Measurements from ENCODE around the gene SRC.

The SRC gene

DNA sequence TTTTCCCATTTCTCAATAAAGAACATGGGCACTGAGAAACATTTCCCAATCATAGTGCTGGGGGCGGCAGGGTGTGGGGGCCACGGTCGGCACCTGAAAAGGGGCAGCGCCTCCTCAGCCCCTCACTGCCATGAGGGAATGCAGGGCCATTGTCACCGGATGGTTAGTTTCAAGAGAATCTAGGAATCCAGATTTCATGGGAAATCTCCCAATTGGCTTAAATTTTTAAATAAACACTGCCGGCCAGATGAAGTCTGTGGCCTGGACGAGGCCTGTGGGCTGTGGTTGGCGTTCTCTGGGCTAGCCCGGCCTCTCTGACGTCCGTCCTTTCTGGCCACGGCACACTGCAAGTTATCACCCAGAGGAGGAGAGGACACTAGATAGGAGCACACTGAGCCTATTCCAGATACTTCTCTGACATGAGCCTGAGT, 30.9 kb upstream of the SRC start:
- no peak for DNase-seq (ENCODE audit: low spot score)

DNA sequence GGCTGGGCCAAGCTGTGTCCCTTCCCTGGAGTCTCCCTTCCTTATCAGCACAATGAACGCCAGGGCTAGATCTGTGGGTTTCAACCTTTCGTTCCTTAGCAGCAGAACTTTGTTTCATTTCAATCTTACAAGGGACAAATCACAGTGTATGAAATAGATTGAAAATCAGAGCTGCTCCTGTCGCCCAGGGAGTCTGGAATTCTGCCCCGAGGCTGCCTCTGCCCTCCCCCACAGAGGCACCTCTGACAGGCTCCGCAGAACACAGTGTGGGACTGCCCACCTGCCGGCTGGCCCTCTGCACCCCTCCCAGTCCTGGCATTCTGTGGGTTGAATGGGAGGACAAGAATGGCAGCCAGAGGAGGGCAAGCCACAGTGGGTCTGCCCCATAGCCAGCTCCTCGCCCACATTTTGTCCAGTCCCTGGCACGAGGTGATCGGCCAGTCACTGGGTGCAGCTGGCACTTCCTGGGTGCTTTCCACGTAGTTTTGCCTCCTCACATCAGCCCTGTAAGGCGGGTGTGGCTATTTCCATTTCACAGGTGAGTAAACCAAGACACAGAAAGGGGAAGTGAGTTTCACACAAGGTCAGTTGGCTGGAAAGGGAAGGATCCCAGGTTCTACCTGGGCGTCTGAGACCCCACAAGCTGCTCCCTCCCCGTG, 30.4 kb upstream of the SRC start:
- DNase-seq (ENCODE audit: low spot score): no peak

DNA sequence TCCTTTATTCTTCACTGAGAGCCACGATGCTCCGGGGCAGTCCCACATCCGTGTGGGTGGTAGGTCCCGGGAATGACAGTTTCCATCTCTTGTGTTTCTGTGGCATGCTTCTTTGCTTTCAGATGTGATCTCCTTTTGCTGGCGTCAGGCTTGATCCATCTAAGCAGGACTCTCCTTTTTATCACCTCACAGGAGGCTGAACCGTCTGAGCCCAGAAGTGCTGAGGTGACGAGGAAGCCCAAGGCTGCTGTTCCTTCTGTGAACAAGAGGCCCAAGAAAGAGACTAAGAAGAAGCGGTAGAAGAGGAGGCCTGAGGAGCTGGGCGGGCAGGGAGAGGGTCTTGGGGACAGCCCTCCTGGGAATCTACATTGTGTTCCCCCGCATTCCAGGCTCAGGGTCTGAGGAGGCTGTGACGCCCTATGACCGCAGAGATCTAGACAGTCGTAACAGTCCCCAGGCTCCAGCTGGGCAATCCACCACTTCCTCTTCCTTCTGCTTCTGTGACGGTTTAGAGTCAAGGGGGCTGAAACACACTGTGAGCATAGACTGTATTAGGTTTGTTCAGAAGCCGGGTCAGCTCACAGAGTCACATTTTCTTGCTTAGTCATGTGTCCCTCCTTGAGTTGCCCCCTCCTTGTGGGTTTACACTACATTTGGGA, 29.7 kb upstream of the SRC start:
- no peak for DNase-seq (ENCODE audit: low spot score)

DNA sequence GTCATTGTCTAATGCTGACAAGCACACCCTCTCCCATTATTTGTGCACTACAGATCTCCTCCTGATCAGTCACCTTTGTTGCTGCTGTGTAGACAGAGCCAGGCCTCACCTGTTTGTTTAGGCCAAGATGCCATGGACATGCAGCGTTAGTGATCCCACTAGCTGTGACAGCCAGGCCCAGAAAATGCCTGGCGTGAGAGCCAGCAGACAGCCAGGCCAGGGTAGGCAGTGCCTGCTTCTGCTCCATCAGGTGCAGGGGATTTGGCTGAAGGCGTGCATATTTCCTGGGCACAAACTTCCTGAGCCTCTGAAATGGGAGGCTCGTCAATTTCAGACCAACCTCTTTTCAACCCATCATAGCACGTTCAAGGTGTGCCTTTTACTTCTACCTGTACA, 29.2 kb upstream of the SRC start:
- no peak for DNase-seq (ENCODE audit: low spot score)

DNA sequence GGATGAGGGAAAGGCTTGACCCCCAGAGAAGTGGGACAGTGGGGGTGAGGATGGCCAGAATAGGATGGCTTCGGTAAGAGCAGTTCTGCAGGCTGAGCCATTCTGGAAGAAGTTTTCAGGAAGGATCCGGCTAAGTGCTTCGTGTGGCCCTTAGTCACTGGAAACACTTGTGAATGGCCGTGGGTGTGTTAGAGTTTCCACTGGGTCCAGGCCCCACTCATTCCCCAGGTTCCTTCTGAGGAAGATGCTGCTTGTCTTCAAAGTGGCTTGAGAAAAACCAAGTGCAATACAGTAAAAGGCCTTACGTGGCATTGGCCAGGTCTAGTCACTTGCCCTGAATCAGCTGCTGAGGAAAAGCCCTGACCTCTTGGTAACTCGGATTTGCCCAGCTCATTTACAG, 28.6 kb upstream of the SRC start:
- DNase-seq (ENCODE audit: low spot score): no peak

DNA sequence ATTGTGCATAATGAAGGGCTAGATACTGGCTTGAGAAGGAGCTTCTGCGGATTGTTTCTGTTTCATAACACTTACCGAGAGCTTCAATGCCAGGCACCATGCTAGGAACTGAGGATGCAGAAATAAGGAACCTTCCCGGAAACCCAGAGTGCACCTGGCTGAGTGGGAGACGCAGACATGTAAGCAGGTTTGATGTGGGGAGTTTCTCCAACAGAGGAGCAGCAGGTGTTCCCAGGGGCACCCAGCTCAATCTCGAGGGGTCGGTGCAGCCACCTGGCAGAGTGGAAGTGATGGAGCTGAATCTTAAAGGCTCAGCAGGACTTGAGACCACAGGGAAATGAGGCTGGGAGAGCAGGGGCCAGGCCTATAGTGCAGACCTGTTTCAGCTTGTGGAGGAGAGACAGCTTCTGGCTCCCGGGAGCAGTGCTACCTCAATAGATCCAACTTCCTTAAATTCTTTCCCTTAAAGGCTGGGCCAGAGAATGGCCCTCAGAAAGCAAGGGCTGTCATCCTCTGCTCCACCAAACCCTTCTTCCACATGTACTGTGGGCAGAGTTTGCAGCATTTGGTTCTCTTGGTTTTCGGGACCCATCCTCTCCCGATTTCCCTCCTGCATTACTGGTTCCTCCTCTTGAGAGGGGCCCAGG, 27.8 kb upstream of the SRC start:
- no peak for DNase-seq (ENCODE audit: low spot score)

DNA sequence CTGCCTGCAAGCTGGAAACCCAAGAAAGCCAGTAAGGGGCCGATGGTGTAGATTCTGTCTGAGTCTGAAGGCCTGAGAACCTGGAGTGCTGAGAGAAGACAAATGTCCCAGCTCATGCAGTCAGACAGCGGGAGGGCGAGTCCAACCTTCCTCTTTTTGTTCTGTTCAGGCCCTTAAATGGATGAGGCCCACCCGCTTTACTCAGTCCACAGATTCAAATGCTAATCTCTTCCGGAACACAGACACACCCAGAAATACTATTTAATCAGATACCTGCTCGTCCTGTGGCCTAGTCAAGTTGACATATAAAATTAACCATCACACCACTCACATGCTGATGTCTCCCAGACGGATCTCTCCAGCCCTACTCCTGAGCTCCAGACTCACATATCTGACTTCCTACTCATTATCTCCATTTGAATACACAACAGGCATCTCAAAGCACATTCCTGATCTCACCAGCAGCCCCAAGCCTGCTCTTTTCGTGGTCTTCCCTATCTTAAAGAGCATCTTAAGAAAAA, 26.7 kb upstream of the SRC start:
- DNase-seq (ENCODE audit: low spot score): no peak

DNA sequence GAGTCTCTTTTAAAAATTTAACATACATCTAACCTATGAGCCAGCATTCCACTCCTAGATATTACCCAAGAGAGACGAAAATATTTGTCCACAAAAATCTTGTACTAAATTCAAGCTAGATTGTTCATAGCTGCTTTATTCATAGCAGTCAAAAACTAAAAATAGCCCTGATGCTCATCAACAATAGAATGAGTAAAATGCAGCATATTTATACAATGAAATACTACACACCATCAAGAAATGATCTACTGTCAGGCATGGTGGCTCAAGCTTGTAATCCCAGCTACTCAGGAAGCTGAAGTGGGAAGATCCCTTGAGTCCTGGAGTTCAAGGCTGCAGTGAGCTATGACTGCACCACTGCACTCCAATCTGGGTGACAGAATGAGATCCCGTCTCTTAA, 22.0 kb upstream of the SRC start:
- DNase-seq (ENCODE audit: low spot score): no peak

DNA sequence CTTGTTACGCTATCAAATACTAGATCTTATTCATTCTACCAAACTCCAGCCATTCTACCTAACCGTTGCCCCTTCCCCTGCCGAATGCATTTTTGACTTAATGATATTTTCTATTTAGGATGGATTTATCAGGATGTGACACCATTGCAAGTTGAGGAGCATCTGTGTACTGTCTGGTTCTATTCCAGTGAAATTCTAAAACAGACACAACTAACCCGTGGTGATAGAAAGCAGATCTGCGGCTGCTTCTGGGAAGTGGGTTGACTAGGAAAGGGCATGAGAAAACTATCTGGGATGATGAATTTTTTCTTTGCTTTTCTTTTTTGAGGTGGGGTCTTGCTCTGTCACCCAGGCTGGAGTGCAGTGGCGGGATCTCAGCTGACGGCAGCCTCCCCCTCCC, 20.7 kb upstream of the SRC start:
- no peak for DNase-seq (ENCODE audit: low spot score)

DNA sequence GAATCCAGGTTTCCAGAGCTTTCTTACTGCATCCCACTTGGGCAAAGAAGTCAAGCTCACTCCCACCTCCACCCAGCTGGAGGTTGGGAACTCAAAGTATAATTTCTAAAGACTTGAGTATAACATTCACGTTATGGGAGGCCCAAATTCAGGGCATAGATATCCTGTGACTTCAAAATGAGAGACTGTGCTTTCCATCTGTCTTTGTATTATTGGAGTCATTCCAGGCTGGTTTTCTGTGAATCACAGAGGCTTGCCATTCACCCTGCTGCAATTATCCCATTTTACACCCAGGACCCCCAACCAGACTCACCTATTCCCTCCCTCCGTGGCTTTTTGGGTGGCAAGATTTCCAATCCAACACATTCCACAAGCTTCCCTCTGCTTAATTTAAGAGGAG, 19.3 kb upstream of the SRC start:
- DNase-seq (ENCODE audit: low spot score): no peak

DNA sequence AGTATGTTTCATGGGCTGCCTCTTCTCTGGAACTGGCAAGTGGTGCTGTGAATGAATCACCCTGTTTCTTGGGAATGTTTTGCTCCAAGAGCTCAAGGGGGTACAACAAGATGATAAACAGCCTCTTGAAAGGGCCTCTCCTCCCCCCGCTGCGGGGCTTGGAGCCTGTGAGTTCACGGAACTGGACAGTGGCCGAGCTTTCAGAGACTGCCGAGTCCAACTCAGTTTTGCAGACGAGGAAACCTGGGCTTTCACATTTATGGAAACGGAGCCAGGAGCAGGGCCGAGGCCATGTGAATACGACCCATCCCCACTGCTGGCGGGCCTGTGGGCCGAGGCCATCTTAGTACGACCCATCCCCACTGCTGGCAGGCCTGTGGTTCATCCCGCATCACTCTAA, 18.2 kb upstream of the SRC start:
- no peak for DNase-seq (ENCODE audit: low spot score)

DNA sequence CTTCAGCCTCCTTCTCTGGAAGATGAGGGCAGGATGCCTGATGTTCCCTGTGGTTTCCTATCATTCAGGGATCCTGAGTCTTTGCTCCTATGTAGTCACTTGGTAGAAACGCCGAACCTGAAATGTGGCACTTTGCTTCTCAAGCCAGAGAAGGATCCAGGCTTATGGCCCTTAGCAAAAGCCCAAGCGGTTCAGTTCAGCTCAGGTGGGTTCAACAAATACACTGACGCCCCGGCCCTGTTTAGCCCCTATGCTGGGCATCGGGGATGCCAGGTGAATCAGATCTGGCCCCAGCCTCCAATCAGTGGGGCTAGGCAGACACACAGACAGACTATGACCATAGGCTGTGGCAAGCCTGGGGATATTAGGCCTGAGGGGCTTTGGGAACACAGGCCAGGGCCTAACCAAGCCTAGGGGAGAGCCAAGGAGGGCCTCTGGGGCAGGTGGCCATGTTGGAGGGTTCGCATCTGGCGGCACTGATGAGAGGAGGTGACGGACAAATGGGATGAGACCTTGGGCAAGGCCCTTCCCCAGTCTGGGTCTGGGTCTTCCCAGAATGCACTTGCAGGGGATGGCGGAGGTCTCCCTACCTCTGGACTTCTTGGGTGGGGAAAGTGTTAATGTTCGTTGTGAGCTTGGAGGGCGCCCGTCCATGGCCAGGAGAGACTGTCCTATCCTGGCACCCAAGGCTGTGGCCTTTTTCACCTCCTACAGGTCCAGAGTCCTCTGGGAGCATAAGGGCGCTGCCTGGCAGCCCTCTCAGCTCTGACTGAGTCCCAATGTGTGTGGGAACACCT, 17.6 kb upstream of the SRC start:
- no peak for DNase-seq (ENCODE audit: low spot score)

DNA sequence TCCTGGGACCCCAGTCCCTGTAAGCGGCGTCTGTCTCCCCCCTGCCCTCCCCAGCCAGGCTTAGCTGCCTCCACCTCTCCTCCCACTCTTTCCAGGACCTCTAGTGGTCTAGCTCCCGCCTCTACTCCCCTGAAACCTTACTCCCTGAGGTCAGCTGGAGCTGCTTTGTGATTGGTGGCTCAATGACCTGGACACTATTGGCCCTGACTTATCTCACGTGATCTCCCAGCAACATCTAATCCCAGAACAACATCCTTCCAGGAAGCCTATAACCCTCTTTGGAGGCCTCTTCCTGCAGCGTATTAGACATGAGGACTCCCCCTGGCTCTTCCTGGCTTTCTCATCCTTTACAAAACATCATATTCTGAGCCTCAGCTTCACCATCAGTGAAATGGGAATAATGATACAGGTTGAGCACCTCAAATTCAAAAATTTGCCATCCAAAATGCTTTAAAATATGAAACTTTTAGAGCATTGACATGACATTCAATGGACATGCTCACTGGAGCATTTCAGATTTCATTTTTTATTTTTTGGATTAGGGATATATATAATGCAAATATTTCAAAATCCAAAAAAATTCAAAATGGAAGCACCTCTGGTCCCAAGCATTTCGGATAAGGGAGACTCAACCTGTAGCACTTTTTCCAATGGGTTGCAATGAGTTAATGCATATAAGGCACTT, 16.3 kb upstream of the SRC start:
- no peak for DNase-seq (ENCODE audit: low spot score)

DNA sequence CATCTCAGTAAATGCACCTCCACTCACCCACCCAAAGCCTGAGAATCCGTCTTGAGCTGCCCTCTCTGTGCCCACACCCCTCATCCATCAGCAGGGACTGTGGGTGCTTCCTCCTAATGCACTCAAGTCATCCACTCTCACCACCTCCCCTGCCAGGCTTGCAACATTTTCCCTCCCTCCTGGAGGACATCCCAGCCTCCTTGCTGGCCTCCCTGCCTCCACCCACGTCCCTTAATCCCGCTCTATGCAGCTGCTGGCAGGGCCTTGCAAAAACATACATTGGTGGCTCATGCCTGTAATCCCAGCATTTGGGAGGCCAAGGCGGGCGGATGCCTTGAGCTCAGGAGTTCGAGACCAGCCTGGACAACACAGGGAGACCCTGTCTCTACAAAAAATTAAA, 15.6 kb upstream of the SRC start:
- no peak for DNase-seq (ENCODE audit: low spot score)

DNA sequence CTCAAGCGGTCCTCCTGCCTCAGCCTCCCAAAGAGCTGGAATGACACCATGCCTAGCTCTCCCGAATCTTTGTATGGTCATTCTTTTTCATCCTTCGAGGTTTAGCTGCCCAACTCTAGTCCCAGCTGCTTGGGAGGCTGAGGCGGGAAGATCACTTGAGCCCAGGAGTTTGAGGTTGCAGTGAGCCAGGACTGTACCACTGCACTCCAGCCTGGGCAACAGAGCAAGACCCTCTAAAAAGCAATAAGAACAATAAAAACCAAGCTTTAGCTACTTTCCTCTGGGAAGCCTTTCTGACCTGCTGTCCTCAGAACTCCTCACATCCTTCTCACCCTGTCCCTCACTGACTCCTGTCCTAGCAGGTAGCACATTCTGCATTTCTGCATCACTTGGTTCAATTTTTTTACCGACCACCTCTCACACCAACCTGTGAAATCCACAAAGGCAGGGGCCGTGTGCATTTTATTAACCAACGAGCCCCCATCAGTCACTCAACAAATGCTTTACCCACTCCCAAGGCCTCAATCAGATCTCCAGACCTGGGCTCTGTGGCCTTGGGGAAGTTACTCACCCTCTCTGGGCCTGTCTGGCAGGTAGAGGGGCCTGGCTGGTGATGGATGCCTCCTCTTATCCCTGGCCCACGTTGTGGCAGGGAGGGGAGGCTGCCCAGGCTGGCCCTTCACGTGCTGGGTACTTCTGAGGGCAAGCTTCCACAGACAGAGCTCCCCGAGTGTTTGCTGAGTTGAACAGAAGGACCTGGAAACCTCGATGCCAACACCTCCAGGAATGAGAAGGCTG, 14.7 kb upstream of the SRC start:
- DNase-seq (ENCODE audit: low spot score): no peak

DNA sequence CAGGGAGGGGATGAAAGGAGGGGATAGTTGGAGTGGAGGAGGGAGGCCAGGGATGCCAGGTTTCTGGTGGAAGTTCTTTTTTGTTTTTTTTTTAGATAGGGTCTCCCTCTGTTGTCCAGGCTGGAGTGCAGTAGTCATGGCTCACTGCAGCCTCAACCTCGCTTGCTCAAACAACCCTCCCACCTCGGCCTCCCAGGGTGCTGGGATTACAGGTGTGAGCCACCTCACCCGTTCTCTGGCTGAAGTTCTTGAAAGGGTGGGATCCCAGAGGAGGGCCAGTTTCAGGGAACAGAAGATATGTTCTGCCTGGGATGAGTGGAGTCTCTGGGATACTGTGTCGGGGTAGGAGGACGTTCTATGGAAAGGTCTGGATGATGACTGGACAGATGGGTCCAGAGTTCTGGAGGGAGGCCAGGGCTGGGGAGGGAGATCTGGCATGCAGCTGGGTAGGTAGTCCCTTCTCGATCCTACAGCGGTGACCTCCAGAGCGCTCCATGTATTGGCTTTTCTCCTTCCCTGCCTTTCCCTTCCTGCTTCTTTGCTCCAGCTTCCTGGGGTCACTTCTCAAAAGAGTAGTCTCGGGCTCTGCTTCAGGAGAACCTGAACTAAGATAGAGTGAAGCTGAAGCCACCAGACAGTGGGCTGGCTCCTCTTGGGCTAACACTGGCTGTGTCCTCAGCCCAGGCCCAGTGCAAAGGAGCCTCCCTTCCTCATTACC, 12.7 kb upstream of the SRC start:
- no peak for DNase-seq (ENCODE audit: low spot score)

DNA sequence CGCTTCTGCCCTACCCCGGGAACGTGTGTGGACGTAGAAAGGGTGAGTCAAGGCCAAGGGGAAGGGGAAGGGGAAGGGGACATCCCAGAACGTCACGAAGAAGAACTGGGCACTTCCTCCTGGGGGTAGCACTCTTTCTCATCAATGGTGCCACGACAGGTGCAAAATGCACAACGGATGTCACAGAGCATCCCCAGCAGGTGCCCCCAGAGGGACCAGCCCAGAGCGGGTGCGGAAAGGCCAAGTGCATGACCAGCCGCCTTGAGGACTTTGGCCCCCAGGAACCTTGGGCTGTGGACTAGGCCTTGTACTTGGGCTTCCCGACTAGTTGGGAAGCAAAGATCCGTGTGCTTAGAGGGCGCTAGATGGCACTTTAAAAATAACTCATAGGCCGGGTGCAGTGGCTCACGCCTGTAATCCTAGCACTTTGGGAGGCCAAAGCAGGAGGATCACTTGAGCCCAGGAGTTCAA, 12.1 kb upstream of the SRC start:
- no peak for DNase-seq (ENCODE audit: low spot score)

DNA sequence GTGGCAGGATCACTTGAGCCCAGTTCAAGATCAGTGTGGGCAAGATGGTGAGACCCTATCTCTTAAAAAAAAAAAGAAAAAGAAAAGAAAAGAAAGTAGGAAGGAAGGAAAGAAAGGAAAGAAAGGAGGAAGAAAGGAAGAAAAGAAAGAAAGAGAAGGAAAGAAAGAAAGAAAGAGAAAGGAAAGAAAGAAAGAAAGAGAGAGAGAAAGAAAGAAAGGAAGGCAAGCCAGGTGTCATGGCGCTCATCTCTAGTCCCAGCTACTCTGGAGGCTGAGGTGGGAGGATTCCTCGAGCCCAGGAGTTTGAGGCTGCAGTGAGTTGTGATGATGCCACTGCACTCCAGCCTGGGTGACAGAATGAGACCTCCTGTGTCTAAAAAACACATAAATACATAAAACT, 11.5 kb upstream of the SRC start:
- DNase-seq (ENCODE audit: low spot score): no peak

DNA sequence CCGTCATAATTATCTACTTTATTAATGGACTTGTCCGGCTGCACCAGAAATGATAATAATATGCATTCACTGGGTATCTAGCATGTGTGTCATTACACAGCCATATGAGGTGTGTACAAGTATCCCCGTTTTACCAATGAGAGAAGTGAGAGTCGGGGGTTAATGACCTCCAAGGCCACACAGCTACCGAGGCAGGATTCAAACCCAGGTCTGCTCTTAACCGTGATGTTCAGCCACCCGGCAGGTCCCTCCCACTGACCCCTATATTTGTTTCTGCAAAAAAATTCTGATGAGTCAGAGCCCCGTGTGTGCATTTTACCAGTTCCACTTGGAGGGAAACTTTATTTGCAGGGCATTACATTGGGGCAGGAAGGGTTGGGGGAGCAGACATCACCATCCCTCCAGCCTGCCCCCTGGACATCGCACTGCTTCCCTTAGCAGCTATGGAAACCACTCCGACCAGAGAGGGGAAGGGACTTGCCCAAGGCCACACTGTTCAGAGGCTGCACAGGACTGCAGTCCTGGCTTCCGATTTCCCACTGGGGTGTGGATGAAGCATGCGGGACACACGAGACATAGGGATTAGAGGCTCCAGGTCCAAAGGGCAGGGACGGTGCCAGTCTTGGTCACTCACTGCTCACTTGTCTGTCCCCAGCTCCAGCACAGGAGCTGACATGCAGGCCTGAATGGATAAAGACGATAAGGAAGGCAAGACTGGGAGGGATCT, 10.1 kb upstream of the SRC start:
- no peak for DNase-seq (ENCODE audit: low spot score)
